ENCODE data around the gene TMEM97. TPM values are rescaled to one million over a fixed set of nuclear protein-coding genes. Genes with fewer than 3 reads are reported as not detected.
A peak's percentile ranks its signal among the peaks of the same experiment; 100 is the strongest.
"Not testable (repeated sequence)": the region's sequence is repeated elsewhere in the genome, so short reads cannot be mapped to it uniquely, and the experiment has no call there.

The TMEM97 gene
- total RNA-seq, 1 donor from 2014 or later = 13.6 TPM

DNA sequence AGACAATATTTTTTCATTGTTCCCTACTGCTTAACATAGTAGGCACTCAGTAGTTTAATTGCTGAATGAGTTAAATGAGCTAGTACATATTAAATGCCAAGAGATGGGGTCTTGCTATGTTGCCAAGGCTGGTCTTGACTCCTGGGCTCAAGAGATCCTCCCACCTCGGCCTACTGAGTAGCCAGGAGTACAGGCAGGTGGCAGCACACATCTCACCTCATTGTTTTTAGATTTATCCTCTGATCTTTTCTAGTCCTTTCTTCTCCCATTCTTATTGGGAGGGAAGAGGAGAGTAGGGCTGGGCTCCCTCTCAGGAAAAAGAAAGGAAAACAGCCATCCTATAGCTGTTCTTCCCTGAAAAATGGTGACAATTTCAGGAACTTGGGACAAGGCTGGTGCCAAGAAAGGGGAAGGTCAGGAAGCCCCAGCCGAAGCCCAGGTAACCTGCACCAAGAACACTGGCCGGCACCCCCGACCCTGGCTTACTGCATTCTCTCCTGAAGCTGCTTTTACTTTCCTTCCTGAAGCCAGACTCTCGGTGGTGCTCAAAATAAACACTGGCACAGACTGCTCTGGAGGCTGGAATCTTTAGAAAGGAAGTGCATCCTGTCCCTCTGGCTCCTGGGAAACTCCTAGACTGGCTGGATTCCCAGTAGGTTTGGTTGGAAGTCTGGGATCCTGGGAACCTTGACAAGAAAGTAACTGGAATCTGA, 19.2 kb downstream of the TMEM97 start:
- Mint-ChIP-seq H3K27ac (ENCODE audit: unreplicated experiment) (peak overlapping the region; percentile 99), H3K27me3 (ENCODE audit: low read depth) (no peaks in the 10 kb centered on the region), H3K4me3 (ENCODE audit: unreplicated experiment) (peak overlapping the region; percentile 55), H3K36me3 (ENCODE audit: low read depth) (peaks cover 20% of the 10 kb centered on the region), H3K4me1 (ENCODE audit: low read depth) (peaks cover 48% of the 10 kb centered on the region), H3K9me3 (ENCODE audit: low read depth) (no peaks in the 10 kb centered on the region)
- peak; percentile 14 for TF ChIP-seq CTCF (IDR thresholded peaks at IDR 0.05)
- no peak for DNase-seq (ENCODE audit: low spot score)

- H3K36me3 Mint-ChIP-seq (ENCODE audit: low read depth) = peaks cover 20% of the 10 kb centered on the region
- peak overlapping the region; percentile 55 for H3K4me3 Mint-ChIP-seq (ENCODE audit: unreplicated experiment)
- peak overlapping the region; percentile 99 for H3K27ac Mint-ChIP-seq (ENCODE audit: unreplicated experiment)
- not testable (repeated sequence) for H3K9me3 Mint-ChIP-seq (ENCODE audit: low read depth); H3K27me3 Mint-ChIP-seq (ENCODE audit: low read depth)
- DNase-seq (ENCODE audit: low spot score) = peak; percentile 64
- peaks cover 42% of the 10 kb centered on the region for H3K4me1 Mint-ChIP-seq (ENCODE audit: low read depth)
These were observed 19.8 kb downstream of the TMEM97 start for GRCh38 chr17:28338769-28339212.

- no peak for TF ChIP-seq CTCF (IDR thresholded peaks at IDR 0.05)
- Mint-ChIP-seq H3K4me1 (ENCODE audit: low read depth) (peaks cover 36% of the 10 kb centered on the region), H3K27me3 (ENCODE audit: low read depth) (no peaks in the 10 kb centered on the region), H3K27ac (ENCODE audit: unreplicated experiment) (peak overlapping the region; percentile 17), H3K4me3 (ENCODE audit: unreplicated experiment) (no peak overlapping the region), H3K36me3 (ENCODE audit: low read depth) (peaks cover 24% of the 10 kb centered on the region), H3K9me3 (ENCODE audit: low read depth) (no peaks in the 10 kb centered on the region)
- DNase-seq (ENCODE audit: low spot score) = peak; percentile 94
These were observed 20.4 kb downstream of the TMEM97 start for GRCh38 chr17:28339431-28339830.

DNA sequence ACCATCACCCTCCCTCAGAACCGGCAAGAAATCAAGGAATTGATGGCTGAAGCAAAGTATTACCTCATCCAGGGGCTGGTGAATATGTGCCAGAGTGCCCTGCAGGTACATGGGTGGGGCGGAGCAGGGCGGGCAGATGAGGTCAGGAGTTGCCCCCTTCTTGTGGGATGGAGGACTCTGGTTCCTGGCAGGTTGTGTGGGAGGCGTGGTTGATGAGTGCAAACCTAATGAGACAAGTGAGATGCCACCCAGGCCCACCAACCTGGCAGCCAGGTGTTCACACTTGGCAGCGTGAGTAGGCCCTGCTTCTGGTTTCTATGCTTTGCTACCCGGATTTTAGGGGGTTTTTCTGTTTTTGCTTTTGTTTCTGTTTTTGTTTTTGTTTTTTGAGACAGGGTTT, 21.4 kb downstream of the TMEM97 start:
- Mint-ChIP-seq H3K36me3 (ENCODE audit: low read depth) (peaks cover 26% of the 10 kb centered on the region), H3K27me3 (ENCODE audit: low read depth) (no peaks in the 10 kb centered on the region), H3K4me3 (ENCODE audit: unreplicated experiment) (no peak overlapping the region), H3K9me3 (ENCODE audit: low read depth) (no peaks in the 10 kb centered on the region), H3K27ac (ENCODE audit: unreplicated experiment) (no peak overlapping the region), H3K4me1 (ENCODE audit: low read depth) (peaks cover 35% of the 10 kb centered on the region)
- no peak for DNase-seq (ENCODE audit: low spot score)
- TF ChIP-seq CTCF (IDR thresholded peaks at IDR 0.05) = no peak

DNA sequence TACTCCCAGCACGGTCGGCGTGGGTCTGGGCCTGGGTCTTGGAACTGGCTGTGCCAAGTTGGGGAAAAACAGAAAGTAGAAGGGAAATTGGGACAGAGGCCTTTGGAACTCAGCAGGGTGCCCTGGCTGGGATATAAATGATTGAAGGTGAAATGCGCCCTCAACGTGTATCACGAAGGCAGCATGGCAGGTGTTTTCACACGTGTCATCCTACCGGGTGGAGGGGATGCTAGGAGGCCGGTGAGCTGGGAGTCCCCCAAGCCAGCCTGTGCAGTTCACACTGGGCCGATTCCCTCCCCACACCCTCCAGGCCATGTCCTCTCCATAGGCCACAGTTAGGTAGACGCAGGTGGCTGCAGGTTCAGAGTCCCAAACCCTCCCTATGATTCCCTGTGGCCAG, 22.5 kb downstream of the TMEM97 start:
- no peak for DNase-seq (ENCODE audit: low spot score)
- Mint-ChIP-seq H3K4me3 (ENCODE audit: unreplicated experiment) (no peak overlapping the region), H3K27me3 (ENCODE audit: low read depth) (no peaks in the 10 kb centered on the region), H3K4me1 (ENCODE audit: low read depth) (peaks cover 42% of the 10 kb centered on the region), H3K27ac (ENCODE audit: unreplicated experiment) (no peak overlapping the region), H3K9me3 (ENCODE audit: low read depth) (no peaks in the 10 kb centered on the region), H3K36me3 (ENCODE audit: low read depth) (peaks cover 29% of the 10 kb centered on the region)
- no peak for TF ChIP-seq CTCF (IDR thresholded peaks at IDR 0.05)

- DNase-seq (ENCODE audit: low spot score) = no peak
- no peak overlapping the region for H3K27ac Mint-ChIP-seq (ENCODE audit: unreplicated experiment)
- H3K9me3 Mint-ChIP-seq (ENCODE audit: low read depth) = no peaks in the 10 kb centered on the region
- H3K36me3 Mint-ChIP-seq (ENCODE audit: low read depth) = peaks cover 29% of the 10 kb centered on the region
- peaks cover 42% of the 10 kb centered on the region for H3K4me1 Mint-ChIP-seq (ENCODE audit: low read depth)
- H3K27me3 Mint-ChIP-seq (ENCODE audit: low read depth) = no peaks in the 10 kb centered on the region
- TF ChIP-seq CTCF (IDR thresholded peaks at IDR 0.05) = no peak
- H3K4me3 Mint-ChIP-seq (ENCODE audit: unreplicated experiment) = no peak overlapping the region
These were observed 23.3 kb downstream of the TMEM97 start for GRCh38 chr17:28342313-28342712.

All from chondrocyte (in vitro differentiated cells).